GM23338 (cell line): ENCODE data around the gene MRPL48.

ENCODE experiments used
- CTCF ChIP-seq, 2 experiments: fragments of 200-600 bp in 1 of 2; sonication (generic) in 1 of 2; conservative IDR thresholded peaks; 2 replicates each; pipeline versions ENCODE4 v1.5.1 to v1.6.1; 2016 to 2017; ENCODE audit warnings: antibody characterized with exemption in 2 of 2, low read depth in 2 of 2, mild to moderate bottlenecking in 2 of 2, moderate library complexity in 1 of 2
- EZH2 ChIP-seq: fragments of 200-600 bp; sonication (generic); IDR thresholded peaks from one replicate; pipeline ENCODE4 v1.8.0; 2017; ENCODE audit warnings: antibody characterized with exemption, mild to moderate bottlenecking, low read depth; ENCODE audit not compliant: unreplicated experiment
- EZH2phosphoT487 ChIP-seq: fragments of 200-600 bp; sonication (generic); IDR thresholded peaks from one replicate; pipeline ENCODE4 v1.8.1; 2018; ENCODE audit warnings: antibody characterized with exemption; ENCODE audit not compliant: unreplicated experiment
- JUNB ChIP-seq: IDR thresholded peaks from one replicate; pipeline ENCODE4 v1.6.1; 2016; ENCODE audit warnings: antibody characterized with exemption; ENCODE audit not compliant: unreplicated experiment
- POLR2AphosphoS5 ChIP-seq: IDR thresholded peaks from 2 replicates; pipeline ENCODE4 v1.6.1; 2016; ENCODE audit warnings: antibody characterized with exemption, low read depth
- REST ChIP-seq: IDR thresholded peaks from one replicate; pipeline ENCODE4 v1.6.1; 2018; ENCODE audit warnings: antibody characterized with exemption; ENCODE audit not compliant: unreplicated experiment
- ZNF114 ChIP-seq: fragments of 250-450 bp; sonication (Bioruptor Pico); IDR thresholded peaks from 2 replicates; pipeline ENCODE4 v1.5.0; 2020; ENCODE audit warnings: mild to moderate bottlenecking, moderate library complexity
- ZNF331 ChIP-seq: fragments of 250-450 bp; sonication (Bioruptor Pico); IDR thresholded peaks from 2 replicates; pipeline ENCODE4 v1.5.0; 2020; ENCODE audit warnings: low read depth, mild to moderate bottlenecking, moderate library complexity

- TF ChIP-seq EZH2phosphoT487 (no peak), CTCF (conservative IDR thresholded peaks at IDR 0.05; ENCODE audit: low read depth in 2 of 2) (no peak), REST (no peak), EZH2 (no peak), ZNF114 (CRISPR knock-in tag) (no peak), POLR2AphosphoS5 (no peak), JUNB (no peak), ZNF331 (CRISPR knock-in tag) (no peak)
Observed at GRCh38 chr11:73914284-73914683, 126.6 kb downstream of the MRPL48 start.
